H1 (cell line): ENCODE data around the gene RPS6KB2. TPM values are rescaled to one million over a fixed set of nuclear protein-coding genes. Genes with fewer than 3 reads are reported as not detected.

ENCODE experiments used
- CTCF ChIA-PET: fragments of 300-600 bp; sonication (Branson Sonifier 250); formaldehyde crosslinking; loops from one replicate; lab custom pipeline; 2021; ENCODE audit not compliant: partially characterized antibody; lab: Charles Lee
- POLR2A ChIA-PET: fragments of 300-600 bp; sonication (Branson Sonifier 250); formaldehyde crosslinking; loops from one replicate; lab custom pipeline; 2021; ENCODE audit warnings: inconsistent platforms; ENCODE audit not compliant: partially characterized antibody; lab: Charles Lee
- DNase-seq, 2 experiments: peaks; one replicate each; pipeline versions ENCODE4 v3.0.0 to v3.0.0-alpha.2; 2010 to 2022; ENCODE audit warnings: low spot score in 2 of 2, low read depth in 1 of 2, mixed read lengths in 1 of 2
- FAIRE-seq: peaks from 2 replicates; lab custom pipeline; 2011; peaks lifted over from hg19 to GRCh38; lab: Jason Lieb, UNC
- H2AFZ ChIP-seq: 2 replicates; pipeline ENCODE4 v1.8.1; 2012; ENCODE audit warnings: low read length, inconsistent platforms
- H2AK5ac ChIP-seq: 2 replicates; pipeline ENCODE4 v1.6.1; 2013; ENCODE audit warnings: low read depth, low read length
- H2BK120ac ChIP-seq: replicated peaks from 2 replicates; pipeline ENCODE3; 2013; ENCODE audit warnings: low read depth, low read length, inconsistent platforms
- H2BK12ac ChIP-seq: 2 replicates; pipeline ENCODE4 v1.6.1; 2013; ENCODE audit warnings: low read depth, low read length
- H2BK15ac ChIP-seq: 2 replicates; pipeline ENCODE4 v1.6.1; 2013; ENCODE audit warnings: low read length
- H2BK20ac ChIP-seq: 2 replicates; pipeline ENCODE4 v1.6.1; 2013; ENCODE audit warnings: low read length
- H2BK5ac ChIP-seq: 2 replicates; pipeline ENCODE4 v1.6.1; 2013; ENCODE audit warnings: low read depth, low read length
- H3K14ac ChIP-seq: 2 replicates; pipeline ENCODE4 v1.6.1; 2013; ENCODE audit warnings: inconsistent platforms; ENCODE audit not compliant: insufficient read length
- H3K18ac ChIP-seq: 2 replicates; pipeline ENCODE4 v1.6.1; 2013; ENCODE audit warnings: low read length; ENCODE audit errors: extremely low read depth
- H3K23ac ChIP-seq: 2 replicates; pipeline ENCODE4 v1.6.1; 2013; ENCODE audit warnings: inconsistent platforms; ENCODE audit not compliant: insufficient read length
- H3K23me2 ChIP-seq: 2 replicates; pipeline ENCODE4 v1.6.1; 2013; ENCODE audit warnings: low read depth, low read length
- H3K27ac ChIP-seq: 2 replicates; pipeline ENCODE4 v1.6.1; 2011; ENCODE audit warnings: low read depth, low read length, inconsistent platforms
- H3K27me3 ChIP-seq, 4 experiments: replicated peaks in 1 of 4; 1 replicate in 1 of 4; 2 replicates in 3 of 4; pipeline versions ENCODE4 v1.6.1 to v1.8.1; 2011 to 2013; ENCODE audit warnings: low read length in 3 of 4, mild to moderate bottlenecking in 3 of 4, inconsistent platforms in 2 of 4, mixed read lengths in 2 of 4, moderate library complexity in 1 of 4; ENCODE audit not compliant: control insufficient read depth in 3 of 4, insufficient read depth in 3 of 4; ENCODE audit errors: extremely low read depth in 1 of 4
- H3K36me3 ChIP-seq, 4 experiments: 2 replicates each; pipeline versions ENCODE4 v1.6.1 to v1.8.1; 2011 to 2013; ENCODE audit warnings: mild to moderate bottlenecking in 4 of 4, low read length in 3 of 4, moderate library complexity in 2 of 4, control low read depth in 1 of 4, inconsistent platforms in 1 of 4; ENCODE audit not compliant: insufficient read depth in 4 of 4, control insufficient read depth in 2 of 4
- H3K4ac ChIP-seq: replicated peaks from 2 replicates; pipeline ENCODE3; 2013; ENCODE audit warnings: low read length, low read depth, mixed read lengths, inconsistent platforms; ENCODE audit not compliant: insufficient read length
- H3K4me1 ChIP-seq, 4 experiments: replicated peaks in 1 of 4; 1 replicate in 1 of 4; 2 replicates in 3 of 4; pipeline versions ENCODE4 v1.6.1 to v1.8.1; 2011 to 2013; ENCODE audit warnings: low read length in 3 of 4, inconsistent platforms in 2 of 4, mixed read lengths in 1 of 4; ENCODE audit not compliant: insufficient read depth in 4 of 4, control insufficient read depth in 3 of 4
- H3K4me2 ChIP-seq, 2 experiments: 2 replicates each; pipeline versions ENCODE4 v1.6.1 to v1.8.1; 2011 to 2013; ENCODE audit warnings: low read depth in 2 of 2, low read length in 2 of 2, control low read depth in 1 of 2, inconsistent platforms in 1 of 2, mild to moderate bottlenecking in 1 of 2; ENCODE audit not compliant: insufficient read depth in 1 of 2
- H3K4me3 ChIP-seq, 4 experiments: fragments of 200-600, 300-600 bp in 1 of 4; sonication (generic), shearing (Covaris generic), sonication (Bioruptor Twin) in 1 of 4; 2 replicates each; pipeline versions ENCODE4 v1.5.1 to v1.8.1; 2011 to 2016; ENCODE audit warnings: low read length in 4 of 4, low read depth in 3 of 4, control low read depth in 2 of 4, inconsistent platforms in 2 of 4, mild to moderate bottlenecking in 2 of 4, mixed read lengths in 1 of 4, moderate library complexity in 1 of 4; ENCODE audit not compliant: insufficient read depth in 2 of 4; ENCODE audit errors: extremely low read depth in 1 of 4
- H3K56ac ChIP-seq: replicated peaks from 2 replicates; pipeline ENCODE3; 2013; ENCODE audit warnings: low read depth, mild to moderate bottlenecking, mixed read lengths, low read length, inconsistent platforms; ENCODE audit not compliant: insufficient read length
- H3K79me1 ChIP-seq: 2 replicates; pipeline ENCODE4 v1.6.1; 2013; ENCODE audit warnings: low read depth, low read length, control low read depth
- H3K79me2 ChIP-seq, 2 experiments: 2 replicates each; pipeline versions ENCODE4 v1.6.1 to v1.8.1; 2012 to 2013; ENCODE audit warnings: low read length in 2 of 2, mild to moderate bottlenecking in 2 of 2, inconsistent platforms in 1 of 2; ENCODE audit not compliant: insufficient read depth in 2 of 2, control insufficient read depth in 1 of 2
- H3K9ac ChIP-seq, 4 experiments: replicated peaks in 1 of 4; 1 replicate in 1 of 4; 2 replicates in 3 of 4; pipeline versions ENCODE4 v1.6.1 to v1.8.1; 2011 to 2013; ENCODE audit warnings: low read depth in 3 of 4, low read length in 3 of 4, control low read depth in 2 of 4, mild to moderate bottlenecking in 2 of 4, moderate library complexity in 2 of 4, inconsistent platforms in 1 of 4; ENCODE audit errors: extremely low read depth in 1 of 4
- H3K9me3 ChIP-seq, 2 experiments: 2 replicates each; pipeline versions ENCODE4 v1.6.1 to v1.8.1; 2012 to 2013; ENCODE audit warnings: mild to moderate bottlenecking in 2 of 2, moderate library complexity in 2 of 2, control low read depth in 1 of 2, inconsistent platforms in 1 of 2, low read depth in 1 of 2, low read length in 1 of 2, mixed read lengths in 1 of 2; ENCODE audit not compliant: insufficient read depth in 2 of 2
- H4K20me1 ChIP-seq, 2 experiments: replicated peaks in 1 of 2; 2 replicates each; pipeline versions ENCODE3 to v1.8.1; 2011 to 2013; ENCODE audit warnings: inconsistent platforms in 2 of 2, low read length in 2 of 2, mild to moderate bottlenecking in 1 of 2; ENCODE audit not compliant: insufficient read depth in 2 of 2, control insufficient read depth in 1 of 2
- H4K5ac ChIP-seq: 2 replicates; pipeline ENCODE4 v1.6.1; 2013; ENCODE audit warnings: low read length, low read depth, mixed read lengths, inconsistent platforms; ENCODE audit not compliant: insufficient read length
- H4K8ac ChIP-seq: 2 replicates; pipeline ENCODE4 v1.8.0; 2013; ENCODE audit warnings: mild to moderate bottlenecking, moderate library complexity, low read length, inconsistent platforms; ENCODE audit not compliant: insufficient read depth; ENCODE audit errors: extremely low read depth
- H4K91ac ChIP-seq: replicated peaks from 2 replicates; pipeline ENCODE3; 2013; ENCODE audit warnings: low read length, mixed read lengths, inconsistent platforms; ENCODE audit not compliant: insufficient read length
- CHD1 ChIP-seq: IDR thresholded peaks from 2 replicates; pipeline ENCODE4 v1.6.1; 2012; ENCODE audit warnings: low read depth, low read length, improper control_type of control experiment
- CREB1 ChIP-seq: IDR thresholded peaks from 2 replicates; pipeline ENCODE4 v1.6.1; 2012; ENCODE audit warnings: inconsistent platforms
- EP300 ChIP-seq, 2 experiments: IDR thresholded peaks; 1 replicate in 1 of 2; 2 replicates in 1 of 2; pipeline ENCODE4 v1.6.1; 2011 to 2012; ENCODE audit warnings: low read depth in 2 of 2, low read length in 2 of 2, mild to moderate bottlenecking in 2 of 2, borderline replicate concordance in 1 of 2, inconsistent platforms in 1 of 2, moderate library complexity in 1 of 2
- GABPA ChIP-seq: IDR thresholded peaks from 2 replicates; pipeline ENCODE4 v1.6.1; 2011; ENCODE audit warnings: mild to moderate bottlenecking, low read length, moderate library complexity, borderline replicate concordance; ENCODE audit not compliant: insufficient read depth
- HDAC6 ChIP-seq: IDR thresholded peaks from one replicate; pipeline ENCODE4 v1.7.1; 2012; ENCODE audit warnings: low read depth, mild to moderate bottlenecking, inconsistent platforms, low read length, moderate library complexity
- JUN ChIP-seq: IDR thresholded peaks from 2 replicates; pipeline ENCODE4 v1.6.1; 2011; ENCODE audit warnings: low read depth, mild to moderate bottlenecking, improper control_type of control experiment, low read length
- KDM1A ChIP-seq: fragments of 200-600, 300-600 bp; sonication (generic); IDR thresholded peaks from 2 replicates; pipeline ENCODE4 v1.7.1; 2016; ENCODE audit warnings: mild to moderate bottlenecking, low read length, borderline replicate concordance
- KDM5A ChIP-seq: fragments of 200-600 bp; IDR thresholded peaks from 2 replicates; pipeline ENCODE4 v1.7.1; 2012; ENCODE audit warnings: mild to moderate bottlenecking, low read length, inconsistent platforms, mixed read lengths
- SP1 ChIP-seq: IDR thresholded peaks from 2 replicates; pipeline ENCODE4 v1.6.1; 2011; ENCODE audit warnings: low read depth, low read length
- SRF ChIP-seq: IDR thresholded peaks from 2 replicates; pipeline ENCODE4 v1.6.1; 2011; ENCODE audit warnings: mild to moderate bottlenecking, low read depth, low read length, moderate library complexity
- TAF7 ChIP-seq: optimal IDR thresholded peaks from 2 replicates; pipeline ENCODE3; 2011; ENCODE audit warnings: low read depth, mild to moderate bottlenecking, inconsistent platforms, low read length, moderate library complexity, borderline replicate concordance
- TEAD4 ChIP-seq: IDR thresholded peaks from 2 replicates; pipeline ENCODE4 v1.6.1; 2012; ENCODE audit warnings: low read depth, low read length, inconsistent platforms, mixed read lengths
- WGBS, 2 experiments: shearing (Covaris generic) in 1 of 2; methylation state at CpG; one replicate each; pipeline versions ENCODE4 v1.1.6 to v1.1.7; 2013 to 2015; ENCODE audit warnings: low lambda C conversion rate in 2 of 2, mixed read lengths in 2 of 2, inconsistent platforms in 1 of 2, low coverage in 1 of 2, missing lambda C conversion rate in 1 of 2; ENCODE audit not compliant: insufficient replicate concordance in 2 of 2, insufficient coverage in 1 of 2, insufficient read length in 1 of 2; ENCODE audit errors: extremely low coverage in 1 of 2, missing lambda C conversion rate in 1 of 2; 5-methylcytosine and 5-hydroxymethylcytosine counted together
- polyA plus RNA-seq, 7 experiments: library from polyadenylated mRNA; depleted of rRNA in 3 of 7; stranded (reverse) in 5 of 7; unstranded in 2 of 7; fragments of >200 nt in 5 of 7; fragments of 200-250 nt in 2 of 7; gene quantifications; 1 replicate in 5 of 7; 2 replicates in 1 of 7; 4 replicates in 1 of 7; pipeline versions ENCODE4 v1.2.1 to v1.2.3, GENCODE V29; 2011 to 2013; ENCODE audit warnings: missing spikeins in 2 of 7, mixed read lengths in 2 of 7
- total RNA-seq: library from RNA; stranded (reverse); fragmentation: NEBNext Ultra II Directional; extraction: Animal tissue kit (Norgen Biotek cat#: 25700); gene quantifications from 2 replicates; pipeline ENCODE4 v1.2.1, GENCODE V29; 2021

RPS6KB2 gene
- total and polyA plus RNA-seq, 2 of the 8 experiments (the other 6 are each of a cell fraction or from before 2014, with no cell fraction given): 41.0 to 47.1 TPM

DNA sequence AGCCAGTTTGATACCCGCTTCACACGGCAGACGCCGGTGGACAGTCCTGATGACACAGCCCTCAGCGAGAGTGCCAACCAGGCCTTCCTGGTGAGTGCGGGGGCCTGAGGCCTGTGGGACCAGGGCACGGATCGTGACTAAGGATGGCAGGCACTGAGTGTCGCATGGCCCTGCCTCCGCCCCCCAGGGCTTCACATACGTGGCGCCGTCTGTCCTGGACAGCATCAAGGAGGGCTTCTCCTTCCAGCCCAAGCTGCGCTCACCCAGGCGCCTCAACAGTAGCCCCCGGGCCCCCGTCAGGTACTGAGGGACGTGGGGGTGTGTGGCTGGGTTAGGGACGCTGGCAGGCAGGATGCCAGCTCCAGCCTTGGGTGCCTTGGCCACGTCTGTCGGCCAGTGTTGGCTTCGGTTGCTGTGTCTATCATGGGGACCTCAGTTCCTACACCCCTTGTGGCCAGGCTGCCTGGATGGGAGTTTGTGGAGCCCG, 6.1 kb downstream of the RPS6KB2 start:
- Histone ChIP-seq H2AK5ac (no peak overlapping the region), H4K8ac (no peak overlapping the region), H3K27me3 (no peaks in the 10 kb centered on the region), H3K14ac (no peak overlapping the region), H2BK15ac (no peak overlapping the region), H3K36me3 (peaks cover 6 to 25% (median 14%) of the 10 kb centered on the region in 4 experiments; a peak in 7 of 8 replicates), H4K91ac (no peak overlapping the region), H2BK5ac (no peak overlapping the region; the same call in 1 of the 2 replicates), H3K4ac (no peak overlapping the region), H4K5ac (no peak overlapping the region), H3K79me1 (no peaks in the 10 kb centered on the region), H2AFZ (no peak overlapping the region), H3K27ac (no peak overlapping the region), H3K4me2 (no peak overlapping the region), H3K4me3 (no peak overlapping the region), H3K79me2 (peaks cover 0 to under 1% of the 10 kb centered on the region in 2 experiments; a peak in 2 of 4 replicates), H3K56ac (no peak overlapping the region), H4K20me1 (peaks cover 0 to 19% of the 10 kb centered on the region in 2 experiments), H3K23ac (no peak overlapping the region), H2BK12ac (no peak overlapping the region), H3K9ac (no peak overlapping the region), H3K4me1 (peaks cover 0 to 17% (median 14%) of the 10 kb centered on the region in 4 experiments; a peak in 6 of 7 replicates), H3K9me3 (no peaks in the 10 kb centered on the region), H3K18ac (no peak overlapping the region), H2BK120ac (no peak overlapping the region), H2BK20ac (no peak overlapping the region), H3K23me2 (no peaks in the 10 kb centered on the region)
- ChIA-PET POLR2A (interaction anchor here (1.0 to 12.5 kb wide), 5 partner anchors 15 to 43 kb away, joined by 3 to 104 read pairs (median 4); partner anchors contain the start of genes CARNS1, PPP1CA and RAD9A), CTCF (no interaction called here)
- DNase-seq (no peak), FAIRE-seq (no peak)
- no peak for TF ChIP-seq SRF
- TF ChIP-seq HDAC6: no peak
- TF ChIP-seq SP1: no peak
- TF ChIP-seq KDM1A: no peak
- TF ChIP-seq CHD1: no peak
- no peak for TF ChIP-seq EP300 (IDR thresholded peaks at IDR 0.05; ENCODE audit: borderline replicate concordance in 1 of 2, low read depth in 2 of 2, low read length in 2 of 2)
- no peak for TF ChIP-seq CREB1
- TF ChIP-seq TEAD4: no peak
- no peak for TF ChIP-seq JUN
- TF ChIP-seq TAF7: no peak
- no peak for TF ChIP-seq KDM5A
- no peak for TF ChIP-seq GABPA
- 91% methylated on average over 22 of the region's 23 CpGs; no CpG with 5 or more reads in 1 of the 2 experiments for WGBS, 2 experiments
